CD4-positive, alpha-beta T cell treated with Interleukin-15 for 4 hours (primary cell): ENCODE results near the gene FBXL2.
"Not testable (repeated sequence)": the region's sequence is repeated elsewhere in the genome, so short reads cannot be mapped to it uniquely, and the experiment has no call there.

Experiments used
- DNase-seq: peaks from one replicate; pipeline ENCODE4 v3.0.0-alpha.2; 2020; ENCODE audit warnings: low spot score

FBXL2 gene

GRCh38 chr3:33385423-33385822 lies 108.2 kb downstream of the FBXL2 start:
- no peak for DNase-seq

- DNase-seq = no peak
Measured at GRCh38 chr3:33386631-33387030, 109.4 kb downstream of the FBXL2 start.

- no peak for DNase-seq
Measured at GRCh38 chr3:33388374-33389100, 111.3 kb downstream of the FBXL2 start.

GRCh38 chr3:33389908-33390307 lies 112.7 kb downstream of the FBXL2 start:
- no peak for DNase-seq

- DNase-seq = no peak
Measured at GRCh38 chr3:33391255-33391995, 114.2 kb downstream of the FBXL2 start.

- DNase-seq = no peak
Measured at GRCh38 chr3:33392144-33392543, 114.9 kb downstream of the FBXL2 start.

- DNase-seq = no peak
Measured at GRCh38 chr3:33392703-33393125, 115.5 kb downstream of the FBXL2 start.

GRCh38 chr3:33394403-33395054 lies 117.3 kb downstream of the FBXL2 start:
- DNase-seq = no peak

- DNase-seq = no peak
Measured at GRCh38 chr3:33395900-33396299, 118.7 kb downstream of the FBXL2 start.

GRCh38 chr3:33398410-33398809 lies 121.2 kb downstream of the FBXL2 start:
- DNase-seq = no peak

- DNase-seq = no peak
Measured at GRCh38 chr3:33401781-33402180, 124.5 kb downstream of the FBXL2 start.

- no peak for DNase-seq
Measured at GRCh38 chr3:33402936-33403335, 125.7 kb downstream of the FBXL2 start.

- no peak for DNase-seq
Measured at GRCh38 chr3:33403756-33404155, 126.5 kb downstream of the FBXL2 start.

GRCh38 chr3:33410816-33411215 lies 133.6 kb downstream of the FBXL2 start:
- not testable (repeated sequence) for DNase-seq

GRCh38 chr3:33417066-33417673 lies 139.9 kb downstream of the FBXL2 start:
- no peak for DNase-seq

GRCh38 chr3:33419948-33420347 lies 142.7 kb downstream of the FBXL2 start:
- no peak for DNase-seq

- DNase-seq = no peak
Measured at GRCh38 chr3:33420966-33421365, 143.7 kb downstream of the FBXL2 start.

GRCh38 chr3:33424606-33425452 lies 147.6 kb downstream of the FBXL2 start:
- no peak for DNase-seq

GRCh38 chr3:33425453-33425852 lies 148.2 kb downstream of the FBXL2 start:
- no peak for DNase-seq

- DNase-seq = no peak
Measured at GRCh38 chr3:33426068-33426467, 148.8 kb downstream of the FBXL2 start.

- DNase-seq = no peak
Measured at GRCh38 chr3:33426630-33427317, 149.5 kb downstream of the FBXL2 start.
